Gastroesophageal sphincter (tissue), 4 donors: ENCODE measurements around the gene ADAM22. TPM values are rescaled to one million over a fixed set of nuclear protein-coding genes. Genes with fewer than 3 reads are reported as not detected.

ENCODE experiments used
- ATAC-seq: fragments of 150-250 bp; one replicate; pipeline ENCODE4 v1.9.1; 2016; ENCODE audit warnings: mild to moderate bottlenecking, moderate library complexity
- H3K27ac ChIP-seq, 4 donors: fragments of 200-600 bp; sonication (generic) in 3 of 4; 1 replicate in 3 of 4; 2 replicates in 1 of 4; pipeline ENCODE4 v1.5.1; 2016 to 2019
- H3K27me3 ChIP-seq: fragments of 200-600 bp; sonication (generic); one replicate; pipeline ENCODE4 v1.5.1; 2019
- H3K36me3 ChIP-seq, 2 donors: fragments of 200-600 bp; sonication (generic); one replicate each; pipeline ENCODE4 v1.5.1; 2019; ENCODE audit warnings: control low read depth in 1 of 2
- H3K4me1 ChIP-seq, 3 donors: fragments of 200-600 bp; sonication (generic); 1 replicate in 2 of 3; 2 replicates in 1 of 3; pipeline ENCODE4 v1.5.1; 2016 to 2019; ENCODE audit warnings: control low read depth in 2 of 3
- H3K4me3 ChIP-seq, 2 donors: fragments of 200-600 bp; sonication (generic); one replicate each; pipeline ENCODE4 v1.5.1; 2019; ENCODE audit warnings: mild to moderate bottlenecking in 1 of 2, moderate library complexity in 1 of 2
- H3K9me3 ChIP-seq, 3 donors: fragments of 200-600 bp; sonication (generic); one replicate each; pipeline ENCODE4 v1.5.1; 2017 to 2019; ENCODE audit warnings: control low read depth in 2 of 3
- EP300 ChIP-seq: sonication (generic); formaldehyde crosslinking; IDR thresholded peaks from one replicate; pipeline ENCODE4 v1.6.1; 2017; ENCODE audit warnings: antibody characterized with exemption, mild to moderate bottlenecking
- POLR2A ChIP-seq, 2 donors: fragments of 450-650 bp; IDR thresholded peaks; one replicate each; pipeline ENCODE4 v1.6.1; 2017; ENCODE audit warnings: antibody characterized with exemption in 2 of 2, mild to moderate bottlenecking in 2 of 2, moderate library complexity in 1 of 2
- POLR2AphosphoS5 ChIP-seq: sonication (generic); formaldehyde crosslinking; IDR thresholded peaks from one replicate; pipeline ENCODE4 v1.6.1; 2017; ENCODE audit warnings: antibody characterized with exemption
- WGBS, 2 donors: methylation state at CpG; one replicate each; pipeline ENCODE4 v1.1.5; 2018; ENCODE audit warnings: low coverage in 1 of 2; 5-methylcytosine and 5-hydroxymethylcytosine counted together
- total RNA-seq, 4 donors: library from RNA; depleted of rRNA; stranded (reverse); fragments of >200 nt; gene quantifications; one replicate each; pipeline ENCODE4 v1.1.0, GENCODE V29; 2016
- TF ChIP-seq, protein P1 (sequence below), 4 experiments: fragments of 200-600 bp in 2 of 4; fragments of 450-650 bp in 2 of 4; sonication (generic) in 1 of 4; IDR thresholded peaks; one replicate each; pipeline ENCODE4 v1.5.1; 2017 to 2019; ENCODE audit warnings: antibody characterized with exemption in 4 of 4, mild to moderate bottlenecking in 2 of 4, moderate library complexity in 2 of 4

The ADAM22 gene
- total RNA-seq, 4 donors from 2014 or later: 1.1 to 3.6 (median 1.7) TPM

DNA sequence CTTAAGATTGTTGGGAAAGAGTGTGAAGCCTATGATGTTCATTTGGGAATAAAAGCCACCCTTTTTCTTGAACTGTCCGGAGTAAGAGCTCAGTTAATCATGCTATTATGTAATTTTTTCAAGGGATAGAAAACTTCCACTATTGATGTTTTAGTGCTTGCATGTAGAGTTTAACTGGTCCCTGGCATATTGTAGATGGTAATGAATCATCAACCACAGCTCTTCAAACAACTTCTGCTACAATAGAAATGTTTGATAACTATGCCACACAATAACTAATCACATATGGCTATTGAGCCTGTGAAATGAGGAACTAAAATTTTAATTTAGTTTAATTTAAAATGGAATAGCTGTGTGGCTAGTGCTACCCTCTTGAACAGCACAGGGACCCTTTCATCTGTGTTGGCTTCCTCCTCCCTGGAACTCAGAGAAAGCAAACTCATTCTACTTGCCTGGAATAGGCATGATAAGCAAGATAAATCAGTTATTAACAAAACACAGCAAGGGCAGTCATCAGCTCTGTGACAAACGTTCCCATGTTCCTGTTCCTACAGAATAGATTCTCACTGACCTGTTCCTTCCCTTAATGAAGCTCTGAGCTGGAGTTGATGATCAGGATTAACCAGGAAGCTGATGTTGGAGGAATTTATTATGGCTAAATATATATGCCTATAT is 290.7 kb downstream of the ADAM22 start:
- TF ChIP-seq EP300: no peak
- no peak overlapping the region for H3K27ac ChIP-seq
- WGBS, 2 donors: 49 to 67% methylated on average over 2 of the region's 2 CpGs

DNA sequence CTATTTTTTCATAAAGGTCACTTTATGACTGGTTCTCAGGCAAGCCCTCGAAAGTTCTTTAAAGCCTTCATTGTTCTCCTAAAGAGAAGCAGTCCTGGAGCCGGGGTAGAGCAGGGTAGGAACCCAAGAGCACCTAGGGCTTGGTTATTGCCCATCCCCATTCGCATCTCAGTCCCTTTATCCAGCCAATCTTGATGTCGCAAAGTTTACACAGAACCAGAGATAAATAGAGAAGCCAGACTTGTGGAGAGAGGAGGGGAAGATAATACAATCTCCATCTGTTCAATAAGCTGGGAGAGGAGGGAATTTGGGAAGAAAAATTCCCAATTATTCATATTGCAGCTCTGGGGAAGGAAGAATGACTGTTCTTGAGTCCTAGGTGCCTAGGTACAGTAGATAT is 292.1 kb downstream of the ADAM22 start:
- ATAC-seq: no peak

More for the DNA sequence above, 290.7 kb downstream of the ADAM22 start:
- H3K4me1 ChIP-seq: peaks cover 0 to 13% (median 0%) of the 10 kb centered on the region in 3 donors
- no peaks in the 10 kb centered on the region for H3K27me3 ChIP-seq
- no peaks in the 10 kb centered on the region for H3K36me3 ChIP-seq
- H3K9me3 ChIP-seq: peaks cover 0 to 11% (median 0%) of the 10 kb centered on the region in 3 donors
- ATAC-seq: no peak
- H3K4me3 ChIP-seq: no peak overlapping the region

DNA sequence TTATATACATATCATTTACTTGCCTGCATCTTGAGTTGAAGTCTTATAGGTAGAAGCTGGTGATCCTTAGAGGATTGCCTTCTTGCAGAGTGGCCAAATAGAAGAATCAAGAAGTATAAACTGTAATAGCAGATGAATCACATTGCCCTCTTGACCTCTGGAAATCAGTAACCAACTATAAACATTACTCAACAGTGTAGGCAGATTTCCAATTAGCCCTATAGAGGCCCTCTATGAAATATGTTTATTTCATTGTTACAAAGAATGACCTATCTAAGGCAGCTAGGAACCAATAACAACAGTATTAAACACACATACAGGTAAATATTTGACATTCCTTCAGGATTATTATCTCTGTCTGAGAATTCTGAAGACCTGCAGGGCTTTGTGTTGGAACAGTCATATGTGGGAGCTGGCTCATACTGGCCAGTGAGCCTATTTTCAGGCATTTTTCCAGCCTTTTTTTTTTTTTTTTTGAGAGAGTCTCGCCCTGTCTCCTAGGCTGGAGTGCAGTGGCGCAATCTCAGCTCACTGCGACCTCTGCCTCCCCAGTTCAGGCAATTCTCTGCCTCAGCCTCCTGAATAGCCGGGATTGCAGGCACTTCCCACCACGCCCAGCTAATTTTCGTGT is 292.9 kb downstream of the ADAM22 start:
- Histone ChIP-seq H3K27me3 (no peaks in the 10 kb centered on the region), H3K4me3 (no peak overlapping the region), H3K9me3 (peaks cover 0 to 11% (median 0%) of the 10 kb centered on the region in 3 donors), H3K27ac (no peak overlapping the region), H3K36me3 (no peaks in the 10 kb centered on the region), H3K4me1 (no peaks in the 10 kb centered on the region)
- TF ChIP-seq POLR2AphosphoS5 (no peak), EP300 (no peak), POLR2A (IDR thresholded peaks at IDR 0.05) (no peak)
- TF ChIP-seq, protein P1, sequence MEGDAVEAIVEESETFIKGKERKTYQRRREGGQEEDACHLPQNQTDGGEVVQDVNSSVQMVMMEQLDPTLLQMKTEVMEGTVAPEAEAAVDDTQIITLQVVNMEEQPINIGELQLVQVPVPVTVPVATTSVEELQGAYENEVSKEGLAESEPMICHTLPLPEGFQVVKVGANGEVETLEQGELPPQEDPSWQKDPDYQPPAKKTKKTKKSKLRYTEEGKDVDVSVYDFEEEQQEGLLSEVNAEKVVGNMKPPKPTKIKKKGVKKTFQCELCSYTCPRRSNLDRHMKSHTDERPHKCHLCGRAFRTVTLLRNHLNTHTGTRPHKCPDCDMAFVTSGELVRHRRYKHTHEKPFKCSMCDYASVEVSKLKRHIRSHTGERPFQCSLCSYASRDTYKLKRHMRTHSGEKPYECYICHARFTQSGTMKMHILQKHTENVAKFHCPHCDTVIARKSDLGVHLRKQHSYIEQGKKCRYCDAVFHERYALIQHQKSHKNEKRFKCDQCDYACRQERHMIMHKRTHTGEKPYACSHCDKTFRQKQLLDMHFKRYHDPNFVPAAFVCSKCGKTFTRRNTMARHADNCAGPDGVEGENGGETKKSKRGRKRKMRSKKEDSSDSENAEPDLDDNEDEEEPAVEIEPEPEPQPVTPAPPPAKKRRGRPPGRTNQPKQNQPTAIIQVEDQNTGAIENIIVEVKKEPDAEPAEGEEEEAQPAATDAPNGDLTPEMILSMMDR (IDR thresholded peaks at IDR 0.05): no peak
- 88% methylated on average over 4 of the region's 6 CpGs; no CpG with 5 or more reads in 1 of the 2 donors for WGBS, 2 donors
- ATAC-seq: no peak

More for the DNA sequence above, 292.1 kb downstream of the ADAM22 start:
- Histone ChIP-seq H3K4me1 (peaks cover 0 to under 1% (median 0%) of the 10 kb centered on the region in 3 donors), H3K4me3 (no peak overlapping the region), H3K27ac (no peak overlapping the region), H3K27me3 (no peaks in the 10 kb centered on the region), H3K36me3 (no peaks in the 10 kb centered on the region), H3K9me3 (peaks cover 0 to 11% (median 0%) of the 10 kb centered on the region in 3 donors)
- 77% methylated on average over 4 of the region's 4 CpGs; no CpG with 5 or more reads in 1 of the 2 donors for WGBS, 2 donors
- no peak for TF ChIP-seq POLR2AphosphoS5

DNA sequence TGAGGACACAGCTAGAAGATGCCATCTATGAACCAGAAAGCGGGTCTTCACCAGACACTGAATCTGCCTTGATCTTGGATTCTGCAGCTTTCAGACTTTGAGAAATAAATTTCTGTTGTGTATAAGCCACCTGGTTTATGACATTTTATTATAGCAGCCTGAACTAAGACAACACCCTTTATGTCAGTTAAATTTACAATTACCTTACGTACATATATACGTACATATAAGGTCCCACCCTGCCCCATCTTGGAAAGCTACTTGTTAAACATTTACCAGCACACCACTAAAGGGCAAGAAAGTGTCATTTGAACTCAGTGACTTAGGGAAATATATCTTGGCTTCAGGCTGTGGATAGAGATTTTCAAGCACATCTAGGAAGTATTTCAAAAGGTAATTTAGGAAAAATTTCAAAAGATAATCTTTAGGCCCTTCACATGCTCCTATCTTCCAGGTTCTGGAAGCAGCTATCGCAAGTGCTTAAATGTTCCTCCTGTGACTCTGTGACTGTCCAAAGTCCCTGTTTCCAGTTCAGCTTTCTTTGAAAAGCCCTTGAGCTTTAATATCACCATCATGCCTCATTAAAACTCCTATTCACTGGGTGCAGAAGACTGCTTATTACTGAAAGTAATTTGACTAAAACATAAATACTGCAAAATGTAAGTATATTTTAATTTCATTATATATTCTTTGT is 295.4 kb downstream of the ADAM22 start:
- Histone ChIP-seq H3K9me3 (peaks cover 0 to 11% (median 0%) of the 10 kb centered on the region in 3 donors), H3K27me3 (peaks cover 6% of the 10 kb centered on the region), H3K27ac (no peak overlapping the region), H3K36me3 (no peaks in the 10 kb centered on the region), H3K4me3 (no peak overlapping the region), H3K4me1 (no peaks in the 10 kb centered on the region)
- 92% methylated on average over 4 of the region's 4 CpGs for WGBS, 2 donors
- TF ChIP-seq EP300 (no peak), POLR2A (IDR thresholded peaks at IDR 0.05) (no peak), POLR2AphosphoS5 (no peak)
- TF ChIP-seq, protein P1 (IDR thresholded peaks at IDR 0.05): no peak
- no peak for ATAC-seq

DNA sequence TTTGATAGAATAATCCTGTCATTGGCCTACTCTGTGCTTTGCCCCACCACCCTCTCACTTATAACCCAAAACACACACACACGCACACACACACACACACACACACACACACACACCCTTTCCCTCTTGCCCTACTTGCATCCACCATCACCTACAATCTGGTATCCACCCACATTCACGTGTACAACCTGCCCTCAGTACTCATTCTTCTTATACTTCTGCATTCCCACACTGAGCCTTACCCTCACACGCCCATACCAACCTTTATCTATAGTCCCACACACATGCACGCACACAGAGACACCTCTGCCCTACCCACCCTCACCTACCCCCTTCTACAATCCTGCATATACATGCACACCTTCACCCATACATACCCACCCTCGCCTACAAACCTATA is 296.6 kb downstream of the ADAM22 start:
- no peaks in the 10 kb centered on the region for H3K4me1 ChIP-seq
- H3K36me3 ChIP-seq: no peaks in the 10 kb centered on the region
- H3K27me3 ChIP-seq: peaks cover 6% of the 10 kb centered on the region
- H3K9me3 ChIP-seq: peaks cover 0 to 11% (median 0%) of the 10 kb centered on the region in 3 donors
- no peak for ATAC-seq
- H3K4me3 ChIP-seq: no peak overlapping the region
- 77 to 83% methylated on average over 5 of the region's 5 CpGs for whole genome bisulfite sequencing, 2 donors
- no peak overlapping the region for H3K27ac ChIP-seq
- TF ChIP-seq, protein P1 (IDR thresholded peaks at IDR 0.05): no peak
- no peak for TF ChIP-seq POLR2AphosphoS5
- no peak for TF ChIP-seq POLR2A (IDR thresholded peaks at IDR 0.05)
- TF ChIP-seq EP300: no peak
